Body of pancreas (tissue), 4 donors: ENCODE results near the gene RTL10.

Experiments
- CTCF ChIP-seq, 7 experiments: fragments of 450-650 bp in 4 of 7; fragments of 200-600 bp in 3 of 7; sonication (generic) in 3 of 7; IDR thresholded peaks; one replicate each; pipeline ENCODE4 v1.5.1; 2016 to 2019; ENCODE audit warnings: antibody characterized with exemption in 7 of 7
- POLR2A ChIP-seq, 3 donors: fragments of 450-650 bp; IDR thresholded peaks; one replicate each; pipeline ENCODE4 v1.6.1; 2016; ENCODE audit warnings: antibody characterized with exemption in 3 of 3, mild to moderate bottlenecking in 2 of 3

- TF ChIP-seq POLR2A (IDR thresholded peaks at IDR 0.05) (no peak), CTCF (IDR thresholded peaks at IDR 0.05) (no peak)
Measured at GRCh38 chr22:19888131-19888746, 33.6 kb upstream of the RTL10 start.
